Suppressor macrophage (primary cell): ENCODE results near the gene ARRDC1.
"Not testable (repeated sequence)": the region's sequence is repeated elsewhere in the genome, so short reads cannot be mapped to it uniquely, and the experiment has no call there.

Experiments used
- DNase-seq, 4 experiments: peaks; one replicate each; pipeline ENCODE4 v3.0.0-alpha.2; 2020 to 2022
- total RNA-seq, 17 experiments: gene quantifications; one replicate each; lab custom pipeline; 2026; ENCODE audit warnings: mixed read lengths in 6 of 17, inconsistent platforms in 3 of 17; lab: John Stamatoyannopoulos, UW

ARRDC1 gene, protein sequence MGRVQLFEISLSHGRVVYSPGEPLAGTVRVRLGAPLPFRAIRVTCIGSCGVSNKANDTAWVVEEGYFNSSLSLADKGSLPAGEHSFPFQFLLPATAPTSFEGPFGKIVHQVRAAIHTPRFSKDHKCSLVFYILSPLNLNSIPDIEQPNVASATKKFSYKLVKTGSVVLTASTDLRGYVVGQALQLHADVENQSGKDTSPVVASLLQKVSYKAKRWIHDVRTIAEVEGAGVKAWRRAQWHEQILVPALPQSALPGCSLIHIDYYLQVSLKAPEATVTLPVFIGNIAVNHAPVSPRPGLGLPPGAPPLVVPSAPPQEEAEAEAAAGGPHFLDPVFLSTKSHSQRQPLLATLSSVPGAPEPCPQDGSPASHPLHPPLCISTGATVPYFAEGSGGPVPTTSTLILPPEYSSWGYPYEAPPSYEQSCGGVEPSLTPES
- 5.2 to 28.2 (median 13.4) reads per million in 17 experiments for total RNA-seq

GRCh38 chr9:137605121-137606004, at the start of gene ARRDC1:
Gene ARRDC1 (plus strand): TSS chr9:137605686. CDS start chr9:137605718, 32 bp downstream.
- DNase-seq: peak; percentile 96 to 99 (median 98)

DNA sequence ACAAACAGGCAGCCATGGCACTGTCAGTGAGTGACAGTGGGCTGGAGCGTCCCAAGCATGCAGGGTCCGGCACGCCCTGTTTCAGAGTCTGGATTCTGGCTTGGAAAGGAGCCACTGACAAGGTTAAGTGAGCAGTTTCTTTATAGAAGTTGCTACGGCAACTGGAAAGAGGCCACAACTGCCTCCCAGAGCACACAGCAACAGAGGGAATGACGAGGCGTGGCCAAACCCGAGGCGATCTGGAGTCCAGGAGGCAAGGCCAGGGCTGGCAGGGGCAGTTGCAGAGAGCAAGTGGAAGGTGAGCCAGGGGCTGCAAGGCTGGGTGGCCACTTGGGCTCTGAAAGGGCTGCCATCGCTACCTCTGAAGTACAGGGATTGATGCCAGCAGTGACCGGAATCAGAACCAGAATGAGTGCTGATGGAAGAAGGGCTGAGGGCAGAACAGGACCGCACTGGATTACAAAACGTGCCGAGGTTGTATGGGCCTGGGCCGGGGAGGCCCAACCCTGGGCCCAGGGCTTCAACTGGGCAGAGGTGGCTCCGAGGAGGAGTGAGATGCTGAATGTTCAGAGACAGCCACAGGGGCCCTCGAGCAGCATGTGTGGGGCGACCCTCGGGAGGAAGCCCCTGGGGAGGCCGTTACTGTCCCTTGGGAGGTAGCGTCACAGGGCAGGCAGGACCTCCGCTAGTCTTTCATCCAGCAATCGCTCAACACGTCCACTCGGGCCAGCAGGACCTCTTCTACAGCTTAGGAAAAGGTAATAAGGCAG, 49.2 kb upstream of the ARRDC1 start:
- DNase-seq: no peak

DNA sequence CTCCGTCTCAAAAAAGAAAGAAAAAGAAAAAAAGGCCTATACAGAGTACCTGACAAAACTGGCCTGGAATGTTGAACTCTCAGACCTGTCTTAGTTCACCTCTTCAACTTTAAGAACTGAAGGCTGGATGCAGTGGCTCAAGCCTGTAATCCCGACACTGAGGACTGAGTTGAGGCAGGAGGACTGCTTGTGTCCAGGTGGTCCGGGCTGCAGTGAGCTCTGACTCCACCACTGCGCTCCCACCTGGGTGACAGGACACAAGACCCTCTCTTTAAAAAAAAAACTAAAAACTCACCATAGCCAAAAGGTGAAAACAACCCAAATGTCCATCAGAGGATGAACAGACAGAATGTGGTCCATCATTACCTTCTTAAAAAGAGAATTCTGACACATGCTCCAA, 47.4 kb upstream of the ARRDC1 start:
- DNase-seq: no peak

DNA sequence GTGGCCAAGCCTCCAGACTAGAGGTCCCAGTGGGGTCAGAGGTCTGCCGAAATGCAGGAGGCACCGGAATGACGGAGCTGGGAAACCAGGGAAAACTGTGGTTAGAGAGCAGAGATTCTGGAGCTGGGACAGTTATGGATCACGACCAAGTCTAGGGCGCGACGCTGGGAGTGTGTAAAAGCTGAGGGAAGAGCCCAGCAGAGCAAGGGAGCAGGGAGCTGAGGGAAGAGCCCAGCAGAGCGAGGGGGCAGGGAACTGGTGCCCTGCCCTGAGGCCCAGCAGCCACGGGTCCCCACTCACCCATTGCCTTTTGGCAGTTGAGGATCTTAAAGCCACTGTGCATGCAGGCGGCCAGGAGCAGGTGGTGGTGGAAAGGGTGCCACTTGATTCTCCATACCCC, 41.4 kb upstream of the ARRDC1 start:
- no peak for DNase-seq

DNA sequence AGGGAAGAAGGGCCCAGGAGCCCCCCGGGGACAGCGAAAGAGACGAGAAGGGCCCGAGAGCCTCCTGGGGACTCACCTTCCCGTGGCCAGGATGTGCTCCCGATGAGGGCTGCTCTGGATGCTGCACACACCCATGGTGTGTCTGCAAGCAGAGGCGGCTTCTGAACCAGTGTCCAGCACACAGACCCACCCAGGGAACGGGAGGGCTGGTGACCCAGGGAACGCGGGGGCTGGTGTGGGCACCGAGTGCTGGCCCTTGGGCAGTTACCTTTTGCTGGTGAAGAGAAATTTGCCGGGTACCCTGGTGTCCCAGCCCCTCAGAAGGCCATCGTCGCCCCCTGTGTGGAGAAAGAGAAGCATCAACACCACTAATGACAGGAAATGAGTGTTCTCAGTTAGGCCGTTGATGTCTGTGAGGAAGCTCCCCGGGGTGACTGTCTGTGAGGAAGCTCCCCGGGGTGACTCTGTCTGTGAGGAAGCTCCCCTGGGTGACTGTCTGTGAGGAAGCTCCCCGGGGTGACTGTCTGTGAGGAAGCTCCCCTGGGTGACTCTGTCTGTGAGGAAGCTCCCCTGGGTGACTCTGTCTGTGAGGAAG, 40.6 kb upstream of the ARRDC1 start:
- no peak for DNase-seq

DNA sequence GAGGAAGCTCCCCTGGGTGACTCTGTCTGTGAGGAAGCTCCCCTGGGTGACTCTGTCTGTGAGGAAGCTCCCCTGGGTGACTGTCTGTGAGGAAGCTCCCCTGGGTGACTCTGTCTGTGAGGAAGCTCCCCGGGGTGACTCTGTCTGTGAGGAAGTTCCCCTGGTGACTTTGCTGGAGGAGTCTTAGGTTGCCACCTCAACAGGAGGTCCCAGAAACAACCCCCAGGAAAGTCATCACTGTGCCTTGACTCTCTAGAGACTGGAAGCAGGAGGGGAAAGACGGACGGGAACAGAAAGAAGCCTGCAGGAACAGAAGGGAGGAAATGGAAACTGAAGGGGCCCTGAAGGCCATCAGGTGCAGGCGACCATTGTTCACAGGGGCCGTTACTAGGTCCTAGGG, 37.0 kb upstream of the ARRDC1 start:
- DNase-seq: not testable (repeated sequence)

GRCh38 chr9:137569609-137570203, 35.8 kb upstream of the ARRDC1 start:
- DNase-seq: no peak

DNA sequence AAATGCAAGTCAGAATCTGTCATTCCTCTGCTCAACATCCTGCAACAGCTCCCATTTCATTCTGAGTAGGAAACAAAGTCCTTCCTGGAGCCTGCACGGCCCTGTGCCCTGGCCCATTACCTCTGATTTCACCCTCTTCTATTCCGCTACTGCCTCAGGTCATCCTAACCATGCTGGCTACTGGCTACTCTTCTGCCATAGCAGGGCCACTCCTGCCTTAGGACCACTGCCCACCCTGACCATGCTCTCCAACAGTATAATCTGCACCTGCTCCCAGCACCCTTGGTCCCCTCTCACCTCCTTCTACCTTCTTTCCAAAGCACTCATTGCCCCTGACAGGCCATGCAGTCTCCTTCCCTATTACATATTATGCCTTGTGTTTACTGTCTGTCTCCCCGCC, 34.9 kb upstream of the ARRDC1 start:
- DNase-seq: no peak

GRCh38 chr9:137574192-137574591, 31.3 kb upstream of the ARRDC1 start:
- DNase-seq: no peak

DNA sequence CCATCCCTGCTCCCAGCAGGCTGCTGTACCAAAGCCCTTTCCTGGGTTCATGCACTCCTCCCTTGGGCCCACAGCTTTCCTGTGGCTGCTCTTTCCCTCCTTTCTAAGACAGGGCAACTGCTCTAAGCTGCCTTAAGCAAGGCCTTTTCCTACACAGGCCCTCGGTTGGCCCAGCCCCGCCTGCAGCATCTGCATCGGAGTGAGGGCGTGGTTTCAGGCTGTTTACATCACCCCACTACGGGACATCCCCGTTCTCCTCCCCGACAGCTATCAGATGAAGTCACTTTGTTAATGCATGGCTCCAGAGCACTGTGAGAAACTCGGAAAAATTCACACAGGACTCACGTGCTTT, 30.1 kb upstream of the ARRDC1 start:
- DNase-seq: no peak

GRCh38 chr9:137575716-137576411, 29.6 kb upstream of the ARRDC1 start:
- DNase-seq: no peak

GRCh38 chr9:137578518-137579258, 26.8 kb upstream of the ARRDC1 start, which contains the start of gene DPH7:
Gene DPH7 (minus strand): TSS chr9:137578925. CDS start chr9:137578777, 148 bp downstream.
- DNase-seq: peak; percentile 96 to 99 (median 98)

- no peak for DNase-seq
Measured at GRCh38 chr9:137579259-137579604, 26.3 kb upstream of the ARRDC1 start.

DNA sequence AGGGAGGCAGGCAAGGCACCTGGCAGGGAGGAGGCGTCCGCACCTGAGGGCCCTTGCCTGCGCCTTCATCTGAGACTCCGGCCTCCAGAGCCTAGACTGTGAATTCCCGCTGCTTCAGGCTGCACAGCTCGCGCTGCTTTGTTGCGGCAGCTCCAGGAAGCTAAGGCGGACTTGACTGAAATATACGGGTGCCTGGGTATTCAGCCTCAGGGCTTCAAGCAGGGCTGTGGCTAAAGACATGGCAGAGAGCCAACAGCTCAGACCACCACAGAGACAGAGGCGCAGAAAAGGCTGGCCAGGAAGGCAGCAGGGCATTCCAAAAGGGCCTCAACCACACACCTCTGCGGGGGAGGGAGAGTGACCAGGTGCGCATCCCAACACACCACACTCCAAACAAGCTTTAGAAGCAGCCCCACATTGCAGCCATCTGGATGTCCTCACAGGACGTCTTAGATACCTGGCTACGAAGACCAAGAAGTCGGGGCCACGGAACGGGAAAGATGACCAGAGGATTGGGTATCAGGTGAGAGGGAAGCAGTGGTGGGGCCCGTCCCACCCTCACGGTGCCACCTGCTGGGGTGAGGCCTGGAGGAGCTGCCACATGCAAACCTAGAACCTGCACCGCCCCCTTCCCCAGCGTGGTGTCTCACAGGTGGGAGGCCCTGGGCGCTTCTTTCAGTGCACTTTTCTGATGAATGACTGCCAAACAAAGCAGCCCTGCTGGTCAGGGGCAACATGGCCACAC, 25.1 kb upstream of the ARRDC1 start:
- no peak for DNase-seq

DNA sequence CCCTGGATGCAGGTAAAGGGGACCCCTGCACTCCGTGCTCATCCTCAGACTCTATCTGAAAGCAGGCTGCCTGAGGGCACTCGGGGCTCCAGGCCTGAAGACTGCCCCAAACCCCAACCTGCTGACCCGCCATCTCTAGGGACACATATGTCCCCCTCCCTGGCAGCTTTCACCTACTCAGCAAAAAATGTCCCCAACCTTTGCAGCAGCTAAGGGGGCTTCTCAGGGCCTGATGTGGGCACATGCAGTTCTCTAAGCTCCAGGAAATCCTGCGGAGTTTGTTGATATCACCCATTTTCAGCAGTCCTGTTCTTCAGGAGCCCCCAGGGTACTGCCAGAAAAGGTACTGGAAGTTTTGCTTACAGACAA, 24.5 kb upstream of the ARRDC1 start:
- DNase-seq: no peak

DNA sequence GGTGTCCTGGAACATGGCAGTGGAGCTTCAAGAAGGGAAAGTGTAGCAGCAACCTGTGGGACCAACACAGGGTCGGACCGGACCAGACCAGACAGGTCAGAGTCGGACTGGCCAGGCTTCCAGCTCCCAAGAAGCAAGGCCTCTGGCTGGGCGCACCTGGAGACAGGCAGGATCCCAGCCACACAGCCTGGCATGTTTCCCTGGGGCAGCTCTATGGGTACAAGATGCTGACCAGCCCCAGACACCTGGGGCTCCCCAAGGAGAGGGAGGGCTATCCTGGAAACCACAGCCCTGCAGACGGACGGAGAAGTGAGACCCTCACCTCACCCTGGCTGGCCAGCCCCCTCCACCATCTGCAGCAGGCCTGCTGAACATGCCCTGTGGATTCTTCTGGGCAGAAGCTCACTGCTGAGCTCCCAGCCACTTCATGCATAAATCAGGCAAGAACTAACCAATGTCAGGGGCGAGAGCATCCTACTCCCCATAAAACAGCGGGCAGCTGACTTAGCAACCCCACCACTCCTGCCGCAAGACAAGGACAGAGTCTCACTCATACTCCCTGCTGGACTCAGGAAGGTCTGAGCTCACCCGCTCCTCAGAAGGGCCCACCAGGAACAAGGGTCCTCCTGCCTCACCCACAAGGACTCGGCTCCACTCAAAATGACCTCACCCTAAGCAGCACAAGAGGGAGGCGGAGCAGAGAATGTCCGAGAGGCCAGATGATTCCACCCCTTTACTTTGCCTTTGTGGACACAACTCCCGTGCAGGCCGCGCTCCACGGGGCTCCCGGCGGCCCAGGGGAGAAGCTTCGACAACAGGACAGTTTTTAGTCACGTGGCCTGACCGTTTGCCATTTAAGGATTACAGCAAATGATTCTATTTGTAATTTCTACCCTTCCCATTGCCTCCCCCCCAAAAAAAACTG, 23.9 kb upstream of the ARRDC1 start:
- no peak for DNase-seq

DNA sequence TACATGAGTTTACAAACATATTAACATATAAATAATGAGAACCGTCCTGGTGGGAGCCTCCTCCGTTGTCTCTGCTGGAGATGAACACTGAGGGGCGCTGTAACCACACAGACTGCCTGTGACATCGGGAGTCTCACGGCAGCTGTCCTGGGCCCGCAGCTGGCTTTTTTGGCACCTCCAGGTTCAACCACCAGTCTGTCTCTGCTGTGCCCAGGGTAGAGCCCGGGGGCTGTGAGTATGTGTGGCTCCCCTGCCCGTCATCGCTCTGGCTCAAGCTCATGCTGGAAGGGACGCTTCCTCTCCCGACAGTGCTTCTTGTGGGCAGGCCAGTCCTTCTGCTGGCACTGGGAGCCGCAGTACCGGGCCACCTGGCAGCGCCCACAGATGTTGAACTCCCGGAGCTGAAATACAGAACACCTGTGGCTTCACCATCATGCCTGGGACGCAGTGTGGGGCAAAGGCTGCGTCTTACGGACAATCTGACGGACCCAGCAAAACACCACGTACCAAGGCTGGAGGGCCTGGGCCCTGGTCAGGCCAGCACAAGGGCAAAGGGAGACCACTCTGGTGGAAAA, 23.1 kb upstream of the ARRDC1 start:
- DNase-seq: peak in 3 of 4 experiments; percentile 33 to 60 (median 42)

- no peak for DNase-seq
Measured at GRCh38 chr9:137583347-137583746, 22.1 kb upstream of the ARRDC1 start.
